NCI-H748 treated with DMSO at 0.1 percent for 48 hours (cell line): ENCODE data around the gene HAT1.
"Not testable (repeated sequence)": the region's sequence is repeated elsewhere in the genome, so short reads cannot be mapped to it uniquely, and the experiment has no call there.

Source experiments
- DNase-seq: peaks from one replicate; lab custom pipeline; 2025; lab: John Stamatoyannopoulos, UW

The HAT1 gene

DNA sequence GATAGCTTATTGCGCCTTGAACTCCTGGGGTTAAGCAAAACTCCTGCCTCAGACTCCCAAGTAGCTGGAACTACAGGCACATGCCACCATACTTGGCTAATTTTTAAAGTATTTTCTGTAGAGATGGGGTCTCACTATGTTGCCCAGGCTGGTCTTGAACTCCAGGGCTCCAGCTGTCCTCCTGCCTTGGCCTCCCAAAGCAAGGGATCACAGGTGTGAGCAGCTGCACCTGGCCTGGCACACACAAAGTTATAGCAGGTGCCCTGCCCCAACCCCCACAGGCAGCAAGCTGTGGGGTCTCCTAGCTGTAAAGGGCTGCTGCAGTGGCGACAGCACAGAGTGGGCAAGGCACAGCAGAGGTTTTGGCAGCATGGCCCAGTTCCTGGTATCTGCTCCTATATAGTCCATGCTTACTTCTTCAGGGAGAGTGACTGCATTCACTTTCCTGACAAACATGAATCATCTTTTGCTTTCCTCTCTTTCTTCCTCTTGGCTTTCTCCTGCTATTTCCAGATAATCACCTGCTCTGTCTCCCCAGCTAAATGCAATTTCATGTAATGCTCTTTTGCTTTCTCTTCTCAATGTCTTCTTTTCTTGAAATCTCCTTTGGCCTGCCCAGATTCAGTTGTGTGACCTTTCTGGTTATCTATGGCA, 50.2 kb downstream of the HAT1 start:
- no peak for DNase-seq

DNA sequence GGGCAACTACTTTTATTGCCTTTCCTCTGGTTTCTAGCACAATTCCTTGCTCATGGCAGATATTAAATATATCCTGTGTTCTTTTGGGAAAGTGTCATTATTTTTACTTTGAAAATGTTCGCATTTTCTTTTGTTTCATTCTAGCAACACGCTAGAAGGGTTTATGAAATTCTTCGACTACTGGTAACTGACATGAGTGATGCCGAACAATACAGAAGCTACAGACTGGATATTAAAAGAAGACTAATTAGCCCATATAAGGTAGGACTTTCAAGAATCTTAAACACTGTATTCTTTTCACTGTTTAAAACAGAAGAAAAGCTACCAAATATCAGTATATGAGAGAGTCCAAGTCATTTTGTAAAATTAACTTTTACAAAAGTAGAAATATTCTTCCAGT, 56.8 kb downstream of the HAT1 start:
- DNase-seq = no peak

DNA sequence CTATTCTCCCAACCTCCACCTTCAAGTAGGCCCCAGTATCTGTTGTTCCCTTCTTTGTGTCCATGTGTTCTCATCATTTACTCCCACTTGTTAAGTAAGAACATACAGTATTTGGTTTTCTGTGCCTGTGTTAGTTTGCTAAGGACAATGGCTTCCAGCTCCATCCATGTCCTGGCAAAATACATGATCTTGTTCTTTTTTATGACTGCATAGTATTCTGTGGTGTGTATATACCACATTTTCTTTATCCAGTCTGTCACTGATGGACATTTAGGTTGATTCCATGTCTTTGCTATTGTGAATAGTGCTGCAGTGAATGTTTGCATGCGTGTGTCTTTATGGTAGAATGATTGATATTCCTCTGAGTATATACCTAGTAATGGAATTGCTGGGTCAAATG, 61.7 kb downstream of the HAT1 start:
- not testable (repeated sequence) for DNase-seq

DNA sequence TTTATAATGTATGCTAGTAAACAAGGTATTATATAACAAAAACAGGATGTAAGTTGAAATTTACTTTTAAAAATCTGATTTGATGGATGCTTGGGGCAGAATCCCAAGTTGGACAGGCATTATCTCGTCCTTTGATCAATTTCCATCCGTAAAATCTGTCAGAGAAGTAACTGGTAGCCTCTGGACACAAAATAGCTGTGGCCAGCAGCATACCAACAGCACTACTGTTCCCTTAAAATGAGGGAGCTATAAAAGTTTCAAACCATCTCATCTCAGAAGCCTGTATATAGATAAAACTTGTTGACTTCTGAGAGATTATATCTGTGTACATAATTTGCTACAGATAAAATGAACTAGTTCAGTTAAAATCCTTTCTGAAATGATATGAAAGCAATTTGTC, 62.8 kb downstream of the HAT1 start:
- DNase-seq = no peak

DNA sequence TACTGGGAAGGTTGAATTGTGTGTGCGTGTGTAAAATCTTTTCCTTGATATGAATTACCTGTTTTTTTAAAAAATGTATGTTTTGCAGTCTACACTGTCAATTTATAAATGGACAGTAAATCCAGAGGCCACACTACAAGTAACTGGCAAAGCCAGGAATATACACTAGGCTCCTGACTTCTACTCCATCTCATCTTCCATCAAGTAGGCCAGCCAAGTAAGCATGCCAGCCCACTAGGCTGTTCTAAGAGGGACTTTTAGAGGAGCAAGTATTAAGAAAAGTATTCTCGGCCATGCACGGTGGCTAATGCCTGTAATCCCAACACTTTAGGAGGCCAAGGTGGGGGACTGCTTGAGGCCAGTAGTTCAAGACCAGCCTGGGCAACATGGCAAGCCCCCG, 64.5 kb downstream of the HAT1 start:
- no peak for DNase-seq

DNA sequence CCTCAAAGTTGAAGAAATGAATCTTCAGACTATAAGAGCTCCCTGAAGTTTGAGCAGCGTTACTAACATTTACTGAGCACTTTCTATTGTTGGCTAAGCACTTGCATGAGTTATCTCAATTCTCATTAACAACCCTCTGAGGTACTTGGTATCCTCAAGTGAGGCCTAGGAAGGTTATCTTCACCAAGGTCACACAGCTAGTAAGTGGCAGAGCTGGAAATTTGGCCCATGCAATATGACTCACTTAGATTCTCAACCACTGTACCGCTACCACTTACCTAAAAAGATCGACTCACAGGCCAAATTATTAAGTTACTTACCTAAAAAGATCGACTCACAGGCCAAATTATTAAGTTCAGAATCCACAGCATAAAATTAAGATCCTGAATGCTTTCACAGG, 68.8 kb downstream of the HAT1 start:
- no peak for DNase-seq

DNA sequence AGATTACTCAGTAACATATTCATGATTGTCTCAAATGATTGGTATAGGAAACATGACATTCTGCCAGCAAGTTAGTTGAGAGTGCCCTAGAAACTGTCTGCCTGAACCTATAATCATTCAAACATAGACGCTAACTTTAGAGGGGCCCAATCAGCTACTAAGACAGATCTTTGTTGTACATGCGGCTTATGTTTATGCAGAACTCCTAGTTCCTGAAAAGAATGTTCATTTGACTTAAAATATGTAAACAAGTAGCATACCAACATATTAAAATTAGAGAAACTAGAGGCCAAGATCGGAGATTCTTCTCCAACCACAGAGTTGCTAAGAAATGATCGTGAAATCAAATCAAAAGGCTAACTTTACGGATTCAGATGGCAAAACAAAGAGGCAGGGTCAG, 73.3 kb downstream of the HAT1 start:
- DNase-seq = no peak

DNA sequence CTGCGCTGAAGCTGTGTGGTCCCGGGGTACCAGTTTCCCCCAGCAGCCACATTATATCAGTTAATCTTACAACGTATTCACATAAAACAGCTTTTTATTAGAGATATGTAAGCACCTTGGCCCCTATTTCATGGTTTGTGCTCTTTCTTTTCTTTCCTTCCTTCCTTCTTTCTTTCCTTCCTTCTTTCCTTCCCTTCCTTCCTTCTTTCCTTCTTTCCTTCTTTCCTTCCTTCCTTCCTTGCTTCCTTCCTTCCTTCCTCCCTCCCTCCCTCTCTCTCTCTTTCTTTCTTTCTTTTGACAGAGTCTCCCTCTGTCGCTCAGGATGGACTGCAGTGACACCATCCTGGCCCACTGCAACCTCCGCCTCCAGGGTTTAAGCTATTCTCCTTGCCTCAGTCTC, 73.8 kb downstream of the HAT1 start:
- no peak for DNase-seq

DNA sequence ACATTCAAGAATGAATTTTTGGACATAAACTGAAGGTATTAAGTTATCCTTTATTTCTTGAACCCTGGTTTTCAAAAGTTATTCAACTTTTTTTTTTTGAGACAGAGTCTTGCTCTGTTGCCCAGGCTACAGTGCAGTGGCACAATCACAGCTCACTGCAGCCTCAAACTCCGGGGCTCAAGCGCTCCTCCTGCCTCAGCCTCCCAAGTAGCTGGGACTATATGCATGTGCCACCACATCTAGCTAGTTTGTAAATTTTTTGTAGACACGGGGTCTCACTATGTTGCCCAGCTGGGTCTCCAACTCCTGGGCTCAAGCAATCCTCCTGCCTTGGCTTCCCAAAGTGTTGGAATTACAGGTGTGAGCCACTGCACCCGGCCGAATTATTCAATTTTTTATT, 74.8 kb downstream of the HAT1 start:
- DNase-seq = not testable (repeated sequence)

DNA sequence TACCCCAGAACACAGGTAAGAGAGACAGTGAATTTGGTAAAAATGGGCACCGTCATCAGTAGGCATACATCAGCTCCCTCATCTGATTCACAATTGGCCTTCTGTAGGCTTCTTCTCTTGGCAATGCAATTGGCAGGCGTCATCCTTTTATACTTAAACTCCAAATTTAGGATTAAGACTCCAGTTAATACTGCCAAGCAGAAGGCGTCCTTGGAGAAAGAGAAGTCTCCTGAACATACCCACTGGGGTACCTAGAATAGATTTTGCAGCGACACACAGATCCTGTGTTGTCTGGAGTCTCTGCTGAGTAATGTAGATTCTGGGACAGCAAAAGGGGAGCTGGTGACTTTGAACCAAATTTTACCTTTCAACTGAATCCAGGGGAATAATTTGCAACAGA, 76.9 kb downstream of the HAT1 start:
- no peak for DNase-seq

DNA sequence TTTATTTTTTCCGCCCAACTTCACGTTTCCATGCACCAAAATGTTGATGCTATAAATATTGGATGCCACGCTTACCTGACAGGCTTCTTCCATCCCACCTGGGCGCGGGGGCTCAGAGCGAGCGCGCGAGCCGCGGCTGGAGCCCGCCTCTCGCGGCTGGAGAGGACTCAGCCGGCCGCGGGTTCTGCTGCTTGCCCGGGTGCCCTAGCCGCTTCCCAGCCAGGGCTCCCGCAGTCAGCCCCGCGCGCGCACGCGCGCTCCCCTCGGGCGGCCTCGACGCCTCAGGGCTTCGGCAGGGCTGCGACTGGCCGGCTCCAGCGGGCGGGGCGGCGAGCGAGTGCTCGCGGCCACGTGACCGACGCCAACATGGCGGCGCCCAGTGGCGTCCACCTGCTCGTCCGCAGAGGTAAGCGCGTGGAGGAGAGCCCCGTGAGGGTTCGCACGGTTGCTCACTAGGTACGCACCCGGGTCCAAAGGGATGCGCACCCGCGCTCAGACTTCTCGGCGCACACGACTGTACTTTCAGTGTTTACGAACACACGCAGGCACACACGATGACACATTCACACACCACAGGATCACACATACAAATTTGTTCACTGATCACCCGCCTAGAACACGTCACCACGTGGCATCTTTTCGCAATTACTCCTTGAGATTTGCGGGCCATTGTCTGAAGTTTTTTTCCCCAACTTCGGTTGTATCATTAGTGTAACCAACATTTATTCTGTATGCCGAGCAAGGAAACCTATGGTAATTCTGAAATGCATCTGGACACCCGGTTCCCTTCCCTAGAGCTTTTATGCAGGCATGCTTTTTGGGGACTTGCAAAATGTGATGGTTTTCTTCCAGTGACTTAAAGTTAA, 77.6 kb downstream of the HAT1 start, which contains the start of gene METAP1D:
Gene METAP1D (plus strand): TSS at position 350 of the 866 bp plus-strand sequence. CDS start 17 bp downstream, at position 367.
- peak; percentile 85 for DNase-seq

DNA sequence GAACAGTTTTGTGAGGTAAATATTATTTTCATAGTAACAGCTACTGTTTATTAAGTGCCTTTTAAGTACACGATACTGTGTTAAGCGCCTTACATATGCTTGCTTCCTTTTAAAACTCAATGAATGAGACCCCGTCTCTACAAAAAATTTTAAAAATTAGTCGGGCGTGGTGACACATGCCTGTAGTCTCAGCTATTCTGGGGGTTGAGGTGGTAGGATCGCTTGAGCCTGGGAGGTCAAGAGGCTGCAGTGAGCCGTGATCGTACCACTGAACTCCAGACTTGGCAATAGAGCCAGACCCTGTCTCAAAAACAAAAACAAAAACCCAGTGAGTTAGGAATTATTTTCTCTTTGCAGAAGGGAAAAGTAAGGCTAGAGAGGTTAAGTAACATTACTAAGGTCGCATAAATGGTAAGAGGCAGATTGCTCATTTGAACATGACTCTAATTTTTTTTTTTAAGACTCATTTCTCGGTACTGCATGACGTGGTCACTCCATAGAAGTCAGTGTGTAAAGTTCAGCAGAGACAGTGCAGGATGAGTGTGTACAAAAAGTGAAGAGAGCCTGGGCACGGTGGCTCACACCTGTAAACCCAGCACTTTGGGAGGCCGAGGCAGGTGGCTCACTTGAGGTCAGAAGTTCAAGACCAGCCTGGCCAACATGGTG, 78.6 kb downstream of the HAT1 start:
- DNase-seq = no peak

DNA sequence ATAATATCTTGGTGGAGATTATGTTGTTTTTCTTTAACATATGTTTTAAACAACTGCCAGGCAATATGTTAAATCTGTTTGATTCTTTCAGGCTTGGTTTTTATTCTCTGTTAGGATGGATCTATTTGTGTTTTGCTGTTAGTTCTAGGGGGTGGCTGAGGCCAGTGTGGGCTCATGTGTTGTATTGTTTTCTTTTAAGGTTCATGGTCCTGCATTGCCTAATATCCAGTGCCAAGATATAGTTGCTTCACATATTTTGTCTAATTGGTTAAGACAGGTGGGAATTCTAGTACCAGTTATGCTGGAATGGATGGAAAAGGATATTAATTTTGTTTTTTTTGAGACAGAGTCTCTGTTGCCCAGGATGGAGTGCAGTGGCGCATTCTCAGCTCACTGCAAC, 85.1 kb downstream of the HAT1 start:
- no peak for DNase-seq

DNA sequence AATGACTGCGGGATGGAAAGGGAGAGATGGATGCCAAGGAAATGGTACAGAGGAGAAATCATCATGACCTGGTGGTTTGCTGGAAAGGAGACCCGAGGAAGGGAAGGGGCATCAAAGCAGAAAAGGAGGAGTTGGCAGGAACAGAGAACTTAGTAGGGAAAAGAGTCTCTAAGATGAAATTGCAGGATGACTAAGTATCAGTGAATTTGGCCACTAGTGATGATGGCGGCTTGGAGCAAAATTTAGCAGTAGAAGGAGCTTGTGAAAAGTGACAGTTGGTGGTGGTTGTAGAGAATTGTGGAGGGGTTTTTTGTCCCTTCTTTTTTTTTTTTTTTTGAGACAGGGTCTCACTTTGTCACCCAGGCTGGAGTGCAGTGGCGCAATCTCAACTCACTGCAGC, 87.6 kb downstream of the HAT1 start:
- no peak for DNase-seq

DNA sequence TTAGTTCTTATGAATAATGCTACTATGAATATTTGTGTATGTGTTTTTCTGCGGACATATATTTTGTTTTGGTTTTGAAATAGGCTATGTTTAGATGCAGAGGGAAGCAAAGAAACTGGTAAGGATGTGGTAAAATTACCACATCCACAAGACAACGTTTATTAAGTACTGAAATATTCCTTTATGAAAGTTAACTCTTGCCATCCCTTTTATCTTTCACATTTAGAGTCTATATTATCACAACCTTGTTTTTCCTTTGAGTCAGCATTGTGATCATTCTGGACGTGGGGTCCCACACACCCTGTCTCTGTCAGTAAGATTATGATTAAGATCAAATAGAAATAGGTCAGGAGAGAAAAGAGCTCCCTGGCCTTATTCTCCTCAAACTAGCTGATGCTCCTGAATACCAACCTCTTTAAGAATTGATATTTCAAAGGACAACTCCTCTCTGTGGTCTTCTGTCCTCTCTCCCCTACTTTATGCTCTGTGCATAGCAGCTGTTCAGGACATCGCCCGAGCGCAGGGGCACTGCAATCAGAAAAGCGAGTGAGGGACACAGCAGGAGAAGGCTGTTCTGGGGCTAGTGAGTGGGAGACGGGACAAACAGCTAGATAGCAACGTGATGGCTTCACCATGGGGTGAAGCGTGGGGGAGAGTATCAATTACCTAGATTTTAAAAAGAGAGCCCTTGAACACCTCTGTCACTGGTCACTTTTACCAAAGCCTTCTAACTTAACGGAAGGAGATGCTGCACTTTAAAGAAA, 89.7 kb downstream of the HAT1 start:
- no peak for DNase-seq

DNA sequence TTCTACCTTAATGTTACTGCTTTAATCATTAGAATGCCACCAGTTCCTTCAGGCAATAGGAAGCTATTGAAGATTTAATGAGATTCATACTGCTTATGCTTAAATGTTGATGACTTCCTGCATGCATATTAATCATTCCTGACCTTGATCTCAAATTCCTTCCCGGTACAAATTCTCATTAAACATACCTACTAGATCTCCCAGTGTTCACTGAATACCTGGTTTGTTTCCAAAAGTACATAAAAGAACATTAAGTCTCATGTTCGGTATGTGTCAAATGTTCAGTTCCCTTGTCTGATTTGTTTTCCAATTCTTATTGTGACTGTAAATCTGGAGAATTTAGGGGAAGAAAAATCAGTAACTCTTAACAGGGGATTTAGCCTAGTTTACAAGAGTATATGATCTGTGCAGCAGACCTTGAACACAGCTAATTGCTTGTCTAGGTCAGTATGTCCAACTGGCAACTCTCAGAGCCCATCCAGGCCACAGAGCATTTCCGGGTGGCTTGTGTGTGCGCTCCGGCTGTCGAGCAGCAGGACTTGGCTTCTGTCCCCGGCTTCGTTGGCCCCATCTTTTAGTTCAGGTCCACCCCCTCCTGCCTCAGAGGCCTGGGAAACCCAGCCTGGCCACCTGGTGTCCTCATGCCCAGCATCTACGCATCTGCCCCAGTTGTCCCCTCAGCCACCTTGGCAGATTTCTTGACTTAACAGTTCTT, 90.6 kb downstream of the HAT1 start:
- DNase-seq = no peak

DNA sequence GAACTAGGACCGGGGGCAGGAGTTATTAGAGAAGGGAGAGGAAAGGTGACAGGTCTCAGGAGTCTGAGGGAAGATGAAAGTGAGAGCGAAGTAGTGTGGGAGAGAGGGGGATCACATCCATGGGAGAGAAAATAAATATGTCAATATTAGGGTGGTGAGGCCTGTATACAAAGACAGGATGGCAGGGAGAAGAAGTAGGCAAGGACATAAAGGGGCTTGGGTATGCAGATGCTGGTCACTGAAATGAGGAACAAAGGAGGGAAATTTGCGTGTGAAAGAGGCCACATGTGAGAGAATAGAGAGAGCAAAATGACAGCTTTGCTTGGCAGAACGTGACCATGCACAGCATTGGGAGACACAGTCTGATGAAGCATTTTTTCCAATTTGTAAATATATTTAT, 91.1 kb downstream of the HAT1 start:
- no peak for DNase-seq

DNA sequence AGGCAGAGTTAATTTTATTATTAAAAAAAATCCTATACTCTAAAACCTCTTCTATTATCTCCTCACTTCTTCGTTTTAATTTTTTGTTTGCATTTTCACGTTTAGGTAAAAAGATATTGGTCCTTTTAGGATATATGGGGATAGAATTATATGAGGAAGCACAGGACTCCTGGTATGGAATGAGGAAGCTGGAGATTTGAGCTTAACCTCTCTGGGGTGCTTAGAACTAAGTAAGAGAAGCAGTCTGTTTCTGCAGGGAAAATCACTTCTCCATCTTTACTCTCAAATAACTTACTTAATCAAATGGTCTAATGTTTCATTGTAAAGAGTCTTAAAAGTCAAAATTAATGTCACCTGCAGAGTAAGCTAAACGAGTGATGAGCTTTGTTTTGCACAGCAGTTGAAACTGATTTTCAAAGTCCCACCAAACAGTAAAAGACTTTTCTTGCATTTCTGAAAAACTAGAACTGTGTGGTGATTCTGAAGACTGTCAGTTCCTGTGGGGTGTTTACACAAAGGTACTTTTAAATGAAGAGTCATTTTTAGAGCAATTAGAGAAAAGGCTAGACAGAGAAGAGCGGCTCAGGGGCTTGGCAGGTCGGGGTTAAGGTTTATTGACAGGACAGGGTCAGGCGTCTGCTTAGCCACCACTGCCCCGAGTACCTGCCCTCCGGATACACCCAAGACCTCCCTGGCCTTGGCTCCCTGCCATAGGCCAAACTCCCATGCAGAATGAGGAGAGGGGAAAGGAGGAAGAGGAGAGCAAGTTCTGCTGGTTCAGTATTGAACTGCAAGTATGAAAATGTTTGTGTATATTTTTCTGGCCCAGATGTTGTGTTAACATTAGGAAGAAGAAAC, 99.0 kb downstream of the HAT1 start:
- no peak for DNase-seq

DNA sequence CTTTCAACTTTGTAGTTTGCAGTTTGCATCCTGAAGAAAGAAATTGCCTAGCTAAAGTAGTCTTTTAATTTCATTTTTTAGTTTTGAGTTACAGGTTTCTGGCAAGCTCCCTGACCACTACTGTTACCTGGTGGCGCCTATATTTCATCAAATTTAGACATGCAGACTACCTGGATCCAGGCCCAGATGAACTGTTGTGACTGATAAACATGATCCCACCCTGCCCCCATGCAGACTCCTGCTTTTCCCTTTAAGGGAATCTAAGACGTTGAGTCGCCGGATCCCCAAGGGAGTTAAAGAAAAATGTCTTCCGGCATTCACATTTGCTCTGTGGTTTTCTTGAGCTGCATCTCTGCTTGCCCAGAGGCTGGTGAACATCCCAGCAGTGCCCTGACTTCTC, 99.7 kb downstream of the HAT1 start:
- no peak for DNase-seq

DNA sequence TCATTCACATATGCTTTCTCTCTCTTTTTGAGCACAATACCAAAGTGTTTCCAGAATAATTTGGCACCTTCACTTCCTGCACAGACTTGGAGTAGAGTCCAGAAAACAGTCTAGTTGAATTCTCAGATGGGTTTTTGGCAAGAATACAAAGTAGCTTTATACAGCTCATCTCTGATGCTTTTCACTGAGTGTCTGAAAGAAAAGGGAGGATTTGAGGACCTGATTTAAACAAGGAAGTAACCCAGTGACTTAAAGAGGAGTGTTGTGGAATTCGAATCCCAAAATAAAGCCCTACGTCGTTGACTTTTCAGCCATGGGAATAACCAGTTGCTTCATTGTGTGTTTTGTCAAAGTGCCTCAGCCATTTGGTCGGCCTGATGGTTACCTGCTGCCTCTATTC, 109.3 kb downstream of the HAT1 start:
- DNase-seq = no peak
